Germinal center (tissue), 1 donor: ENCODE measurements around the gene ERF.

Experiments used
- DNase-seq: peaks from one replicate; pipeline ENCODE4 v3.0.0; 2012; ENCODE audit warnings: mixed read lengths, low spot score

ERF gene

DNA sequence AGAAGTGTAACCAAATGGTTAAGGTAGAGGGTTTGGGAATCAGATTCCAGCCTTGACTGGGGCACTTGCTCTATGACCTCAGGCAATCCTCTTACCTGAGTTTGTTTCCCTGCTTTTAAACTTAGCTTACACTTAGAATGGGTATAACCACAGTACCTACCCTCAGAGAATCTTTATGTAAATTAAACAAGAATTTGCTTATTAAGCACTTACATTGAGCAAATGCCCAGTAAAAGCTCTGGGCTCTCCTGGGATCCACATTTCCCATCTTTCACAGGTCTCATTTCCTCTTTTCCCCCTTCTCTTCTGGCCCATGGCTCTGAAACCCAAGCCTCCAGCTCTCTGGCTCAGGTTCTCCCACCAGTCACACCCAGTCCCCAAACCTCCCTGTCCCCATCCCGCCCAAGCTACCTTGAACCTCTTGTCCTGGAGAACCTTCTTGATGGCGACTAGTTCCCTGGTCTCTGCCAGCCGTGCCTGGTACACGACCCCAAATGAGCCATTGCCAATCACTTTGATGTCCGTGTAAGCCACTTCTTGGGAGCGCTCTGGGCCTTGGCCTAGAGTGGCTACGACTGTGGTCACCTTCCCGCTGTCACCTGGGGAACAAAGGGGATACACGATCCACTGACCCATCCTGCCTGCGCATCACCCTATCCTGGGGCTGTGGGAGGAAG is 15.2 kb downstream of the ERF start:
- no peak for DNase-seq

DNA sequence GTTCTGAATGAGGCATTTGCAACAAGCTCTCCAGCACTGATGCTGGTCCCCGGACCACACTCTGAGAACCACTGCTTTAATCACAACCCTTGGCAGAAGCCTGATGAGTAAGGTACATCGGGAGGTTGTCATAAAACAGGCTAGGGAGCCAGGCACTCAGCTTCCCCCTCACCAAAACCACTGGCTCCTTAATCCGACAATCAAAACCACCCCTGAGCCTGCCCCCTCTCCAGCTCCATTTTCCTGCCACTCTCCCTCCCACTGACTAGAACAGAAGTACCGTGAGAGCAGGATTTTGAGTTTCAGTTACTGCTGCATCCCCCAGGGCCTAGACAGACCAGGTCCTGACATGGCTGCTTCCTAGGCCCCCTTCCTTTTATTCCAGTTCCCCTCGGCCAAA is 19.7 kb downstream of the ERF start:
- no peak for DNase-seq

DNA sequence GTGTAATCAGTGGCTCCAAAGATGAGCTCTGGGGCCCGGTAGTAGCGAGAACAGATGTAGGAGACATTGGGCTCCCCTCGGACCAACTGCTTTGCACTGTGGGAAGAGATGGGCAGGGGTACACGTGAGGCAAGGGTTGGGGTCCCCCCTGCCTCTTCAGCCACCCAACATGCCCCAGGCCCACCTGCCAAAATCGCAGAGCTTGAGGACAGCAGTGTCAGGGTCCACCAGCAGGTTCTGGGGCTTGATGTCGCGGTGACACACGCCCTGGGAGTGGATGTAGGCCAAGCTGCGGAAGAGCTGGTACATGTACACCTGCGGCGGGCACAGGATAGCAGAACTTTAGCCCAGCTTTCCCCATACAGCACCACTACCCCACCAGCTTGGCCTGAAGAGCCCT is 20.6 kb downstream of the ERF start:
- no peak for DNase-seq

DNA sequence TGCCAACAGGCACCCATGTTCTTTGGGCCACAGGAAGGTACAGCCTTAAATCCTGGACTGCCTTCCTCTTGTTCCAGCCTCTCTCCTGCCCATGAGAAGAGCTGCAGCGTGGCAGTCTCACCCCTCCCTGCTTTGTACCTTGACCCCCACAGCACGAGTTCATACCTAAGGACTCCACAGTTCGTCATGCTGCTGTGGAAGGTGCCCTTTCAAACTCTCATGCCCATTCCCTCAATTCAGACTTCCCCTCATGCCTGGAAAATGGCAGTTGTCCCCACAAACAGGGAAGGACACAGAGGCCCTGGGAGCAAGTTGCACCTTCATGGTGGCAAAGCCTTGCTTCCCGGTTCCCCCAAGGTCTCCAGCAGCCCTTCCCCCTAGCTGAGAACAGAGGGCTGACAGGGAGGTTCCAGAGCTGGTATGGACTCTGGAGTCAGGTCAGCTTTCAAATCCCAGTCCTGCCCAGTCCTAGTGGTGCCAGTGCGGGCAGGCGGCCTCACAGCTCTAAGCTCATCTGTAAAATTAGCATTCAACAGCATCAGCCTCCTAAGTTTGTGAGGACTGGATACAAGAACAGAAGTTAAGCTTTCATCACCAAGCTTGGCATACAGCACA is 21.1 kb downstream of the ERF start:
- DNase-seq, result no peak

DNA sequence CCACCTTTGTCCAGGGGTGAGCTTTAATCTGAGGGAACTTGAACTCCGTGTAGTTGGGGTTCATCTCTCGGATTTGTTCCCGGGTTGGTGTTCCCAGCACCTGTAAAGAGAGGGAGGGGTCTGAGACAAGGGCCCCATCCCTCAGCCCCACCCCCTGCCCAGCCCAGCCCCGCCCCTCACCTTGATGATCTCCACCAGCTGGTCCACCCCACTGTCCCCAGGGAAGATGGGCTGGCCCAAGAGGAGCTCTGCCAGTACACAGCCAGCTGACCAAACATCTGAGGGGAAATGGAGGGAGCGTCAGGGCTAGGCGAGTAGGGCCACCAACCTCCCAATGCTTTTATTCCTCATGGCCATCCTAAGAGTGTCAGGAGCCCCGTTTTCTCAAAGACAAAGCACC is 21.8 kb downstream of the ERF start:
- no peak for DNase-seq

DNA sequence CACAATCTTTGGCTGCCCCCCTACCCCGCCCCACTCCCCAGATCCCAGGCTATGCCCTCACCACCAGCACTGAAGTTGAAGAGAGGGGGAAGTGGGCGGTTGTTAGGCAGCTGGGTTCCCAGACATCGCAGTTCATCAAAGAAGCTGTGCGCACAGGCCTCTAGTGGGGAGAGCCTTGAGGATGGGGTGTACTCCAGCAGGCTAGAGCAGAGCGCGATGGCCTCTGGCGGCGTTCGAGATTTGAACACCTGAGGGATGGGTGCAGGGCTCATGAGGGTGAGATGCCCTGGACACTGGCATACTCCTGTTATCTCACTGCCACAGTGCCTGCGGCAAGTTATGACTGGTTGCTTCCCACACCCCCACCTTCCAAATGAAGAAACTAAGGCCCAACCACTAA is 22.5 kb downstream of the ERF start:
- DNase-seq, result no peak

DNA sequence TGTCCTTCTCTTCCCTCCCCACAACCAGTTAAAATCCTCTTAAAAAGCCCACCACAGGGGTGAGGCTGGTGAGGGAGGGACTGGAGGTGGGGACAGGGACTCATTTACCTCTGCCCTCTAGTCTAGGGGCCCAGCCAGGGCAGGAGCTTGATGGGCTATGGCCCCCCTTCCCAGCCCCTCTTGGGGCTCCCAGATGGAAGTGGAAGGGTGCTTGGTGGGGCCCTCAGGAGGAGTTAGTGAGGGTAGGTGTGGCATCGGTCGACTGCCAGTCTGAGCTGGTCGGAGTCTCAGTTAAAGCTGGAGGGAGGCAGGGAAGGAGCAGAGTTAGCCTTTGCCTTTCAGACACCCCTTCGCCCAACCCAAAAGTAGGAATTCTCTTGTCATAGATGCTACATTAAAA is 24.4 kb downstream of the ERF start:
- DNase-seq, result no peak

DNA sequence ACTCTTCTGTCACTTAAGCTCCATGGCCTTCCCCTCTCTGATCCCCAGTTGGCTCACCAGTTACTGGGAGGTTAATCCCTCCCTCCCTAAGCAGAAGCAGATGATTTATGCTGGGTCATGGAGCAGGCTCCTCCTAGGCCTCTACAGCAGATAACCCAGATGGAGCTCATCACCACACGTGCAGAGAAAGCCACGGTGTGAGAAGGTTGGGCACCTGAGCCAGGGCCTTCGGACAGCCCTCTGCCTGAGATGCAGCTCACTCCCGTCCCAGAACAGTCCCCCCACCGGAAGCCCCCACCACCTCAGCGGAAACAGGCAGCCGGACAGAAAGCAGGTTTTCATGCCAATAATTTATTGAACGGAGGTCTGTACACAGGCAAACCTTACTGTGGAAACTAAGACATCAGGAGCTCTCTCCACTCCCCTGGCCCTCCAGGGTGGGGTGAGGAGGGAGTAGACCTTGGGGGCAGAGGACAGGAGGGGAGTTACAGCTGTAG is 25.0 kb downstream of the ERF start:
- DNase-seq, result no peak

DNA sequence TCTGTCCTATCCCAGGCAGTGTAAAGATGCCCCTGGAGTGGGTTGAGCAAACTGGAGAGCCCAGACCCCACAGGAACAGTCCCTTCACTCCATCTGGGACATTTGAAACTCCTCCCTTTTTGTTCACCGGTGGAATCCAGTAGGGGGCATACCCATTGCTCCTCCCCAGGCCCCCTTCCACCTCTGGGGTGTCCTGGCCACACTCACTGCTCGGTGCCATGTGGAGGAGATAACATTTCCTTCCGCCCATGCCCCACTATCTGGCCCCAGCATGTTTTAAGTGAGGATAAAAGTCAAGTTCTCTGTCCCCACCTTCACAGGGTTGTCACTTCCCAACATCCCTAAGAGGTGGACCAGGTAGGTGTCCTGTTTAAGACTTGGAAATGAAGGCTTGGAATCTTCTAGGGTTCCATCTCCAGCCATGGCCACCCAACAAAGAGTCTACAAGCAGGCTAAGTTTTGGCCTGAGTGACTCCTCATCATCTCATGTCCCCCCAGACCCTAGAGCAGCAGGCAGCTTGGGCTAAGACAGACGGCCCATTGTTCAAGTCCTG is 25.6 kb downstream of the ERF start:
- DNase-seq, result no peak

DNA sequence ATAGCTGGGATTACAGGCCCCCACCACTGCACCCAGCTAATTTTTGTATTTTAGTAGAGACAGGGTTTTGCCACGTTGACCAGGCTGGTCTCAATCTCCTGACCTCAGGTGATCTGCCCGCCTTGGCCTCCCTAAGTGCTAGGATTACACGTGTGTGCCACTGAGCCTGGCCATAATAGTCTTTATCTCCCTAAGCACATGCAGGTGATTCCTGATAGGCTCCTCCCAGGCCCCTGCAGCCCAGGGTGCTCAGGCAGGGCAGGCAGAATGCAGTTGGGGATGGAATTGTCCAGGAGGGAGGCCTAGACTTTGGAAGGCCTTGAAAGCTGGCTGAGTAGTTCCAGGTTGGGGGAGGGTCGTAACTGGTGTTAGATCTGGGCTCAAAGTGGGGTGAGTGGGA is 26.3 kb downstream of the ERF start:
- no peak for DNase-seq

DNA sequence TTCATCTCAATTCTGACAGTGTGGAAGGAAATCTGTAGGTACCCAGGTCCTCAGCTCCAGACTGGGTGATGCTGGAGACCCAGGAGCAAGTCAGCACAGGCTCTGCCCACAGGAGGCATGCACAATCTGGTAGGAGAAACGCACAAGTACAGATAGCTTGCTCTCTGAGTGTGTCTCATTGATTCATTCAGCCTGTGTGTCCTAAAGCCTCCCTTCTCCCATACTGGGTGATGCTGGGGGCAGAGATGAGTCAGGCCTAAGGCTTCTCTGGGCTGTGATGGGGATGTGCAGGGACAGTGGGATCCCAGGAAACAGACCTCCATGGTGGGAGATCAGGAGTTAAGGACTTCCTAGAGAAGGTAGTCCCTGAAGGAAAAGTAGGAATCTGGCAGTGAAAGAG is 28.0 kb downstream of the ERF start:
- DNase-seq, result no peak

DNA sequence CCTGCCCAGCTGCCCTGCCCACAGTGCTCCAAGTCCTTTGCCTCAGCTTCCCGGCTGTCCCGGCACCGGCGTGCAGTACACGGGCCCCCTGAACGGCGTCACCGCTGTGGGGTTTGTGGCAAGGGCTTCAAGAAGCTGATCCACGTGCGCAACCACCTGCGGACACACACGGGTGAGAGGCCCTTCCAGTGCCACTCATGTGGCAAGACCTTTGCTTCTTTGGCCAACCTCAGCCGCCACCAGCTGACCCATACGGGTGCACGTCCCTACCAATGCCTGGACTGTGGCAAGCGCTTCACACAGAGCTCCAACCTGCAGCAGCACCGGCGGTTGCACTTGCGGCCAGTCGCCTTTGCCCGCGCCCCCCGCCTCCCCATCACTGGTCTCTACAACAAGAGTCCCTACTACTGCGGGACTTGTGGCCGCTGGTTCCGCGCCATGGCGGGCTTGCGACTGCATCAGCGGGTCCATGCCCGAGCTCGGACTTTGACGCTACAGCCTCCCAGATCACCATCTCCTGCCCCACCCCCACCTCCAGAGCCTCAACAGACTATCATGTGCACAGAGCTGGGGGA is 29.1 kb downstream of the ERF start:
- no peak for DNase-seq

DNA sequence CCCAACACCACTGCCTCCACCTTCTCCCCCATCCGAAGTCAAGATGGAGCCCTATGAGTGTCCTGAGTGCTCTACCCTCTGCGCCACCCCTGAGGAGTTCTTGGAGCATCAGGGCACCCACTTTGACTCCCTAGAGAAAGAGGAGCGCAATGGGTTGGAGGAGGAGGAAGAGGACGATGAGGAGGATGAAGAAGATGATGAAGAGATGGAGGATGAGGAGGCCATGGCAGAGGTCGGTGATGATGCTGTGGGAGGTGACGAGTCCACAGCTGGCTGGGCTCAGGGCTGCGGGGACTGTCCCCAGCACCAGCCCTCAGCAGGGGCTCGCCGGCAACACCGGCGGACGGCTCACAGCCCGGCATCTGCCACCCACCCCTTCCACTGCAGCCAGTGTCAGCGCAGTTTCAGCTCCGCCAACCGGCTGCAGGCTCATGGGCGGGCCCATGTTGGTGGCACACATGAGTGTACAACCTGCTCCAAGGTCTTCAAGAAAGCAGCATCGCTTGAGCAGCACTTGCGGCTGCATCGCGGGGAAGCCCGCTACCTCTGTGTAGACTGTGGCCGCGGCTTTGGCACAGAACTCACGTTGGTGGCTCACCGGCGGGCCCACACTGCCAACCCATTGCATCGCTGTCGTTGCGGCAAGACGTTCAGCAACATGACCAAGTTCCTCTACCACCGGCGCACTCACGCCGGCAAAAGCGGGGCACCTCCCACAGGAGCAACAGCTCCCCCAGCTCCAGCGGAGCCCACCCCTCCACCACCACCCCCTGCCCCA is 29.8 kb downstream of the ERF start:
- DNase-seq, result no peak

DNA sequence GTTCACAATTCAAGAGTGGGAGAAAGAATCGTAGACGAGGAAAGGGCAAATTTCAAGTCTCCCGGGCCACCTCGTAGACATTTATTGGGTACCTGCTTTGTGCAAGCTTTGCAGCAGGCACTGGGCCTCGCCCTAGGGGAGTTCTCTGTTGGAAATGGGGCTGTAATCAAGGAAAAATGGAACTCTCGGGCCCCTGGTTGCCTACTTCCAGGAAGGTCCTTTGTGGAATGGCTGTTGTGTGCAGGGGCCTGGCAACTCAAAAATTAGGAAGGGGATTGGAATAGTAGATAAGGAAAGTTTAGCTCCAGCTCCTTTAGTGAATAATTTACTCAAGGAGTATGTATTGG is 34.2 kb downstream of the ERF start:
- no peak for DNase-seq

DNA sequence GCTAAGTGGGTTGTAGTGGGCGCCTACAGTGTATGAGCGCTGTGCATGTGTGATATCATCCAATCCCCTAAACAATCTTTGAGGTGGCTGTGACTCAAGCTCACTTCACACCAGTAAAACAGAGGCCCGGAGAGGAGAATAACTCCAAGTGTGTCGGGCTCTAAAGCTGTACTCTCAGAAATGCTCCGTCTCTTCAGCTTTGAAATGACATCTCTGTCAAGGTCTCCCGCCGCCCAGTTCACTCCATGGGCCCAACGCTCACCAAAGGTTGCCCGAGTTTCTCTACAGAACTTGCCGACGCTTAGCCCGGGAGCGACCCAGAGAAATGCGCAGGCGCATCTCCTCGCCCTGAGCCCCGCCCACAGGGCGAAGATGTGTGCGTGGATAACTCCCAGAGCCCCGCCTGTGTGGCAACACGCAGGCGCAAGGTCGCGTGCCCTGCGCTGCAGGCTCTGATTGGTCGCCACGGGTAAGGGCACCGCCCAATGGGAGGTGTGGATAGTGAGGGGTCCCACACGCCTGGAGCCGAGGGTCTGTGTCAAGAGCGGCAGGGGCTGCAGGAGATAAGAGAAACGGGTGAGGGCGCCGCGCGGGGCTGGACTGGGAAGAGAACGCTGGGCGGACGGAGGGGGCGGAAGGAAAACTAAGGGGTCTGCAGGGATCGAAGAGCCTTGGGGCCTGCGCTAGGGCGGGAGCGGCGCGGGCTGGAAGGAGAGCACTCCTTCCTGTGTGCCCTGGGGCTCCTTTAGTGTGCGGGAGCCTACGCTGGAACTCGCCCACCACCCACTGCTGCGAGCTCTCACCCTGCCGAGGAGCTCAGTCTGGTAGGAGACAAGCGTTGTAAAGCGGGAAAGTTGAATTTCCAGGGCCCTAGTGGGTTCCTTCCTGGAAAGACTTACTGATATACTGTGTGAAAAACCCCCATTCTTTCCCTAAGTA is 34.8 kb downstream of the ERF start, which contains the start of gene ZNF526:
Gene ZNF526 (plus strand): TSS at position 501 of the 939 bp plus-strand sequence. CDS start 4,092 bp downstream, outside the sequence.
- peak; percentile 99 for DNase-seq

DNA sequence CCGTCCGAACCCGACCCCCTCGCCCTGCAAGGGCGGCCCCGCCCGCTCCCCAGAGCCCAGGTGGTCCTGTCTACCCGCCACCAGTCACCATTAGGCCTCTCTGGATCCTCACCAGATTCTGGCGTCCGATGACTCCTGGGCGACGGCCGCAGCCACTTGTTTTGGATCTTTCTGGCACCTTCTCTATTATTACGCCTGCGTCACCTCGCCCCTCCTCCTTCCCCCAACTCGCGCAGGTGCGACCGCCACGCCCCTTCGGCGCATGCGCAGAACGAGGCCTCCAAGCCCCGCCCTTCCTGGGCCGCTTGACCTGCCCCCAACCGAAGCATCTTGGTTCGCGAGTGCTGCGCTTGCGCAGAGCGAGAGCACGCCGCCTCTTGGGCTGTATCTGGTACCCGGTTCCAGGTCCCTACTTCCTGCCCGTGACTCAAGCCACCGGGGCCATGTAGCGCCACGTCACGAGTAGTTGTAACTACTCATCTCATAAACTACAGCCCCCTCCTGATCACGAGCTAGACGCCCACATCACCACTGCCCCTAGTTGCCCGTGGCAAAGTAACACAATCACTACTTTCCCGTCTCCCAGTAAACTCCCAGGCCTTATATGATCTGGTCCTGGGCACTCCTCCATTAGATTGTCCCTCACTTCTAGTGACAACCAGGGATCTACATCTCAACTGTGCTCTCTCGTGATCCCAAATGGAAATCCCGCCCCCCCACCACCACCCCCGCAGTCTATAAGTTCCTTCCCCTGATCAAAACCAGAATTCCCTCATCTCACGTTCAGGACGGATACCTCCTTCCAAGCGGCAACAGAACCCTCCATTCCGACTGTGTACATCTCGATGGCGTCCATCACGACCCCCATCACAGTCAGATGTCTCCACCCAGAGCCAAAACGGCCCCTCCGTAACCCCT is 37.1 kb downstream of the ERF start, which contains the start of gene DEDD2:
Gene DEDD2 (minus strand): TSS at position 158 of the 918 bp plus-strand sequence. CDS start 670 bp downstream, outside the sequence.
- DNase-seq, result peak; percentile 96

DNA sequence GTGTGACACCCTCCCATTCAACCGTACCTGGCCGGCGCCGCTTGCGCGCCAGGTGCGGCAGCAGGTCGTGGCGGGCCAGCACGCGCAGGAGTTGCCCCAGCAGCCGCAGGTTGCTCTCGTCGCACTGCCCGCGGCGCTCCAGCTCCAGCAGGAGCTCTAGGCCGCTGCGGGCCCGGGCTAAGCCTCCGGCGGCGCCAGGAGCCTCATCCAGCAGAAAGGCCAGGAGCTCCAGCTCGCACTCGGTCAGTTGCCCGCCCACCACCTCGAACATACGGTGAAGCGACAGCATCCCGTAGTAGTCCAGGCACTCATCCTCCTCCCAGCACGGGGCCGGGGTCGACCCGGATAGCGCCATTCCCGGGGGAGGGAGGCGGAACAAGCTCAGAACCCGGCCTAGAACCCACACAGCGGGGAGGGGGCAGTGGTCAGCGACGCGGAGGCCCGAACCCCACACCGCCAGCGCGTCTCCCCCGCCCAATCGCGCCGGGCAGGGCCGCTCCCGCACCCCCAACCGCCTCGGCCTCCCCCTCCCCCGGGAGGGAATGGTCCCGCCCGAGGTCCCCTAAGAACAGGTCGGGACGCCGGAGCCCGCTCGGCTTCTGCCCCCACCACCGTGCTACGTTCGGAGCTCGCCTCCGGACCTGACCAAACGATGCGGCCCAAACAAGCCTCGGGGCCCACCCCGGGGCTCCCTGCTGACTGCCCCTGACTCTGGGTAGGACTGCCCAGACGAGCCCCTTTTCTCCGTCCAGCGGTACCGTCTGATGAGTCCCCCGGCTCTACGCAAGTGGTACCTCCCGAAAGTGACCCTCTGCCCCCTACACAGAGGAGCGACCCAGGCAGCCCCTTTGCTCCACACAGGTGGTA is 38.0 kb downstream of the ERF start:
- DNase-seq, result peak; percentile 30

DNA sequence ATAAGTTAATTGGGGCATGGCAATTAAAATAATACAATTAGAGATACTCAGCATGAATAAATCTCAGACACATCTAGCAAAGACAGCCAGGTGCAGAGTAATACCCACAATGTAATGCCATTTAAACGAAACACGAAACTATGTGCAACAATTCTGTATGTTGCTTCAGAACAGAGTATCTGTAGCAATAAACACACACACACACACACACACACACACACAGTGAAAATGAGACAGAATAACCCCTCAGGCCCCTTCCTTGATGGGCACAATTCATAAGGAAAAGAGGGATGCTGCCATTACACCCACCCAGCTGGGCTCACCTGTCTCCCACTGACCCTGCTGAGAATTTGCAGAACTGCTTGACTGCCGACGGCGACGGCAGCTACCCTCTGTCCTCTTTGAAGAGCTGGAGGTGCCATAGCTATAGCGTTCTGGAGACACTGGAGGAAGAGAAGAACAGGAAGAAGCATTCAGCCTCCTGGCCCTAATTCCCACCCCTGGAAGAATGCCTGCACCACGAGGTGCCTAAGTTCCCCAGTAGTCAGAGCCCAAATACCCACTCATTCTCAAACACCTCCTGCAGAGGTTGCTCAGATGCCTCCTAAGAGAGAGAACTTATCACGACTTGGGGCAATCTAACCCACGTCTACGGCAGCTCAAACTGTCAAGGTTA is 40.0 kb downstream of the ERF start:
- DNase-seq, result no peak

DNA sequence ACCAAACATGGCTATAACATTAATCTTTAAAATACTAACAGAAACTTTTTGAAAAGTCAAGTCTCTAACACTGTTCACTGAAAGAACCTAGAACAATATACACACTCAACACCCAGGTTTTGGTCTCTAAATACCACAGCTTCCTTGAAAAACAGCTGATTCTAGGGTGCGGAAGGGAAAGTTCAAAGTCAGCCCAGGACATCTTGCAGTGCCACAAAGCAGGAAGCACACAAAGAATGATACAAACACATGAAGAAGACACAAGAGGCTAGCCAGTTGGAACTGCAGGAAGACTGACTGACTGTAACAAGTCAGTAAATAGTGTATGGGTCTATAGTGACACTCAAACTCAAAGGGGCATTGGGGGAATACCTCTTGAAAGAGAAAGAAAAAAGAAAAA is 42.0 kb downstream of the ERF start:
- no peak for DNase-seq
